GM10266 (cell line): ENCODE results near the gene MRTFB.
"Not testable (repeated sequence)": the region's sequence is repeated elsewhere in the genome, so short reads cannot be mapped to it uniquely, and the experiment has no call there.

ENCODE experiments used
- DNase-seq: peaks from one replicate; pipeline ENCODE4 v3.0.0; 2012; ENCODE audit errors: extremely low spot score
- CTCF ChIP-seq: IDR thresholded peaks from 2 replicates; pipeline ENCODE4 v1.5.1; 2012; ENCODE audit warnings: mild to moderate bottlenecking, low read depth; ENCODE audit not compliant: control insufficient read depth, insufficient read depth; ENCODE audit errors: missing control alignments

The MRTFB gene

GRCh38 chr16:14036889-14037288, 34.2 kb upstream of the MRTFB start:
- TF ChIP-seq CTCF = no peak
- no peak for DNase-seq

- DNase-seq = no peak
- no peak for TF ChIP-seq CTCF
Observed at GRCh38 chr16:14037960-14038359, 33.2 kb upstream of the MRTFB start.

DNA sequence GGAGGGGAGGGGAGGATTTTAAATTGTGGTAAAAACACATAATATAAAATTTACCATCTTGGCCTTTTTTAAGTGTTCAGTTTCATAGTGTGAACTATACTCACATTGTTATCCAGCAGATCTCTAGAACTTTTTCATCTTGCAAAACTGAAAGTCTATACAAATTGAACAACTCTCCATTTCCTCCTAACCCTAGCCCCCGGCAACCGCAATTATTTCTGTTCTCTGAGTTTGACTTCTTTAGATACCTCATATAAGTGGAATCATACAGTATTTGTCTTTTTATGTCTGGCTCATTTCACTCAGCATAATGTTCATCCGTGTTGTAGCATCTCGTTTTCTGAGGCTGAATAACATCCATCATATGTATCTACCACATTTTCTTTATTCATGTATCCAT, 30.0 kb upstream of the MRTFB start:
- TF ChIP-seq CTCF = no peak
- no peak for DNase-seq

- no peak for TF ChIP-seq CTCF
- no peak for DNase-seq
Observed at GRCh38 chr16:14042706-14043105, 28.4 kb upstream of the MRTFB start.

DNA sequence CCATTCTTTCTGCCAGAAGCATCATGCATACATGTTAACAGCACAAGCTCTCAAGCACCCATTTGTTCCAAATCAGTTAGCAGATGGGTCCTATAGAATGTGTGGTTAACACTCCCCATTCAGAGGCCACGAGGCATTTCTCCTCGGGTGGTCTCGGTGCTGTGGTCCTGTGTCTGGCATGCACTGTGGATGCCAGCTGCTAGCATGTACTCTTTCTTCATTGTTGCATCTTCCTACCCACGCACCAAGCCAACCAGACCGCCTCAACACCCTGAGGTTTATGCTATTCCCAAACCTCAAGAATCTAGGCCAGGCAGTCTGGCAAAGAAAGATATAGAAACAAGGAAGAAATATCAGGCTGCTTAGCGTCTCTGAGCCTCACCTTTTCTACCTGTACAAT, 27.8 kb upstream of the MRTFB start:
- no peak for DNase-seq
- TF ChIP-seq CTCF = no peak

GRCh38 chr16:14043793-14044192, 27.3 kb upstream of the MRTFB start:
- no peak for DNase-seq

DNA sequence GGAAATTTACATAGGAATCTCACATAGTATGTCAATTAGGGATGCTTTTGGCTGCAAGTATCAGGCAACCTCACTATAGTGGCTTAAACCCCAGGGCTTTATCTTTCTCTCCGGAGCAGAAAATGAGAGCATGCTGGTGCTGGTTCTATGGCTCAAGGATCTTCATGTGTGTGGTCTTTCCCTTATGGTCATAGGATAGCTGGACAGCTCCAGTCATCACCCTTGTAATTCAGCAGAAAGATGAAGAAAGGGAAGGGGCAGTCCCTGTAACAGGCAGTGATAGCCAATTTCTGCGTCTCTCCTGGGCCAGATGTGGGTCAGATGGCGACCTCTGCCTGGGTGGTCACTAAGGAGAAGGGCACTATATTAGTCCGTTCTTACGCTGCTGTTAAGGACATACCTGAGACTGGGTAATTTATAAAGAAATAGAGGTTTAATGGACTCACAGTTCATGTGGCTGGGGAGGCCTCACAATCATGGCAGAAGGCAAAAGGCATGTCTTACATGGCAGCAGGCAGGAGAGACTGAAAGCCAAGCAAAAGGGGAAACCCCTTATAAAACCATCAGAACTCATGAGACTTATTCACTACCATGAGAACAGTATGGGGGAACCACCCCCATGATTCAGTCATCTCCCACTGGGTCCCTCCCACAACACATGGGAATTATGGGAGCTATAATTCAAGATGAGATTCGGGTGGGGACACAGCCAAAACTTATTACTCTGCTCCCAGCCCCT, 23.8 kb upstream of the MRTFB start:
- DNase-seq = not testable (repeated sequence)

More at GRCh38 chr16:14043793-14044192, 27.3 kb upstream of the MRTFB start:
- TF ChIP-seq CTCF = no peak
